ENCODE data around the gene HOXC5. TPM values are rescaled to one million over a fixed set of nuclear protein-coding genes. Genes with fewer than 3 reads are reported as not detected.

Gene HOXC5
- polyA plus RNA-seq, 2 of the 4 experiments (the other 2 are of a cell fraction) = 0.41 to 0.98 TPM

- ATAC-seq = peak; percentile 82 to 93
- peak within 1 kb of the TSS; percentile 67 for H3K4me3 ChIP-seq
- no peaks in the 10 kb centered on the region for H3K9me3 ChIP-seq
- peaks cover 17% of the 10 kb centered on the region for H3K4me1 ChIP-seq
- peak; percentile 49 for FAIRE-seq
- peak within 1 kb of the TSS; percentile 90 to 94 for H3K27ac ChIP-seq
- TF ChIP-seq JUNB (IDR thresholded peaks at IDR 0.05) (no peak), PHF8 (IDR thresholded peaks at IDR 0.05; ENCODE audit: borderline replicate concordance, low read depth) (peak; percentile 42), TFCP2L1 (CRISPR knock-in tag; IDR thresholded peaks at IDR 0.05) (no peak), ZSCAN20 (CRISPR knock-in tag; IDR thresholded peaks at IDR 0.05) (no peak), KDM1A (IDR thresholded peaks at IDR 0.05; ENCODE audit: low read depth) (no peak), KDM5A (IDR thresholded peaks at IDR 0.05) (no peak), CEBPB (IDR thresholded peaks at IDR 0.05) (no peak), MAX (IDR thresholded peaks at IDR 0.05) (0 out of 2 replicates have a peak, but pooled peaks have one; percentile 20), USF2 (IDR thresholded peaks at IDR 0.05) (peak; percentile 77), REST (IDR thresholded peaks at IDR 0.05) (no peak)
- 4% methylated on average over 43 of the region's 52 CpGs for WGBS (ENCODE audit: missing lambda C conversion rate)
- ChIA-PET POLR2A (interaction anchor here (0.6 to 2.9 kb wide), 11 partner anchors 11 to 138 kb away, joined by 3 to 19 read pairs (median 3); partner anchors contain the start of genes HOXC5 and SMUG1), CTCF (interaction anchor here (0.7 to 5.4 kb wide), 15 partner anchors 10 to 315 kb away, joined by 3 to 41 read pairs (median 4); partner anchors contain the start of genes HOXC10, HOXC5 and HOXC8)
- H3K4me2 ChIP-seq = peak within 1 kb of the TSS; percentile 87
- peak; percentile 63 to 82 for DNase-seq (ENCODE audit: low read depth in 1 of 2, low spot score in 1 of 2)
Measured at GRCh38 chr12:54053751-54054741, 21.2 kb downstream of the HOXC5 start, which contains the start of gene HOXC4. Gene HOXC4 (plus strand): TSS chr12:54053835. CDS start chr12:54053923, 88 bp downstream.

- no peak for FAIRE-seq
- CTCF ChIA-PET = interaction anchor here (1.2 to 5.4 kb wide), 3 partner anchors 23 to 154 kb away, joined by 3 to 41 read pairs (median 5); partner anchors contain the start of gene HOXC5
- peak overlapping the region; percentile 87 for H3K4me2 ChIP-seq
Measured at GRCh38 chr12:54054742-54055194, 21.9 kb downstream of the HOXC5 start.

GRCh38 chr12:54055552-54055951 is 22.7 kb downstream of the HOXC5 start:
- H3K4me1 ChIP-seq = peaks cover 17% of the 10 kb centered on the region
- H3K4me3 ChIP-seq = no peak overlapping the region
- DNase-seq (ENCODE audit: low read depth in 1 of 2, low spot score in 1 of 2) (no peak), FAIRE-seq (no peak), ATAC-seq (no peak)
- ChIA-PET CTCF (interaction anchor here (1.1 to 1.5 kb wide), 4 partner anchors 10 to 152 kb away, joined by 3 to 4 read pairs (median 4); no protein-coding TSS in a partner anchor), POLR2A (interaction anchor here (0.5 to 1.2 kb wide), 2 partner anchors 115 to 133 kb away, joined by 3 to 4 read pairs; partner anchors contain the start of gene SMUG1)
- H3K9me3 ChIP-seq = no peaks in the 10 kb centered on the region
- H3K27ac ChIP-seq = no peak overlapping the region
- 83% methylated on average over 2 of the region's 2 CpGs for WGBS (ENCODE audit: missing lambda C conversion rate)
- H3K4me2 ChIP-seq = peak overlapping the region; percentile 87; the same call in 1 of the 3 replicates
- no peak for TF ChIP-seq ZFP36 (IDR thresholded peaks at IDR 0.05; ENCODE audit: borderline replicate concordance, partially characterized antibody)
- TF ChIP-seq MYC (IDR thresholded peaks at IDR 0.05; ENCODE audit: borderline replicate concordance, low read length) = no peak
- TF ChIP-seq MAX (IDR thresholded peaks at IDR 0.05) = no peak
- TF ChIP-seq BHLHE40 (IDR thresholded peaks at IDR 0.05; ENCODE audit: low read depth, low read length) = no peak
- no peak for TF ChIP-seq E2F6 (IDR thresholded peaks at IDR 0.05; ENCODE audit: borderline replicate concordance, low read depth)
- no peak for TF ChIP-seq ZC3H11A (IDR thresholded peaks at IDR 0.05)
- TF ChIP-seq MAFK (IDR thresholded peaks at IDR 0.05; ENCODE audit: partially characterized antibody) = no peak
- TF ChIP-seq FOSL2 (IDR thresholded peaks at IDR 0.05) = no peak
- TF ChIP-seq FOSL2 (CRISPR knock-in tag; IDR thresholded peaks at IDR 0.05) = no peak
- no peak for TF ChIP-seq CTCF (IDR thresholded peaks at IDR 0.05)
- TF ChIP-seq JUN (IDR thresholded peaks at IDR 0.05) = no peak
- TF ChIP-seq ELK1 (IDR thresholded peaks at IDR 0.05; ENCODE audit: low read depth, low read length) = no peak

More at GRCh38 chr12:54054742-54055194, 21.9 kb downstream of the HOXC5 start:
- Histone ChIP-seq H3K27ac (peak overlapping the region; percentile 90 to 94), H3K4me1 (peaks cover 17% of the 10 kb centered on the region), H3K4me3 (peak overlapping the region; percentile 67), H3K9me3 (no peaks in the 10 kb centered on the region)
- WGBS (ENCODE audit: missing lambda C conversion rate) = 85% methylated on average over 24 of the region's 24 CpGs
- TF ChIP-seq RAD21 (conservative IDR thresholded peaks at IDR 0.05 in 1 of 2, IDR thresholded peaks at IDR 0.05 in 1 of 2) = no peak
- no peak for TF ChIP-seq CEBPB (IDR thresholded peaks at IDR 0.05)
- ATAC-seq (no peak), DNase-seq (ENCODE audit: low read depth in 1 of 2, low spot score in 1 of 2) (no peak)
- POLR2A ChIA-PET = interaction anchor here (1.2 kb wide), 1 partner anchor 134 kb away, joined by 4 read pairs; the partner anchor contains the start of gene SMUG1
